Natural killer cell (primary cell): ENCODE data around the gene AHDC1. TPM values are rescaled to one million over a fixed set of nuclear protein-coding genes. Genes with fewer than 3 reads are reported as not detected.

Experiments
- ATAC-seq, 3 donors: fragments of 150-1000 bp in 2 of 3; fragments of 200-7000 bp in 1 of 3; cut with Tn5 transposase; 1 replicate in 1 of 3; 2 replicates in 2 of 3; pipeline ENCODE4 v1.10.0; 2021; ENCODE audit warnings: mild to moderate bottlenecking in 2 of 3, moderate library complexity in 2 of 3
- DNase-seq, 2 donors: peaks; one replicate each; pipeline versions ENCODE4 v3.0.0 to v3.0.0-alpha.2; 2013 to 2021; ENCODE audit warnings: mixed read lengths in 1 of 2
- H3K27ac ChIP-seq: one replicate; pipeline ENCODE4 v1.5.1; 2013; ENCODE audit warnings: mild to moderate bottlenecking, low read length
- H3K27me3 ChIP-seq: one replicate; pipeline ENCODE4 v1.6.1; 2013; ENCODE audit warnings: low read length; ENCODE audit not compliant: control insufficient read depth, insufficient read depth
- H3K36me3 ChIP-seq: one replicate; pipeline ENCODE4 v1.6.1; 2013; ENCODE audit warnings: low read length; ENCODE audit not compliant: control insufficient read depth, insufficient read depth
- H3K4me1 ChIP-seq: one replicate; pipeline ENCODE4 v1.6.1; 2013; ENCODE audit warnings: low read length; ENCODE audit not compliant: control insufficient read depth, insufficient read depth
- H3K4me3 ChIP-seq: one replicate; pipeline ENCODE4 v1.5.1; 2013; ENCODE audit warnings: low read length
- H3K9me3 ChIP-seq: one replicate; pipeline ENCODE4 v1.6.1; 2013; ENCODE audit warnings: low read length; ENCODE audit not compliant: control insufficient read depth, insufficient read depth
- H3K27ac Mint-ChIP-seq, 2 donors: one replicate each; pipeline ENCODE4 v1.8.0; 2022; ENCODE audit warnings: mild to moderate bottlenecking in 2 of 2, mixed read lengths in 2 of 2, moderate library complexity in 1 of 2
- H3K27me3 Mint-ChIP-seq, 2 donors: one replicate each; pipeline ENCODE4 v1.8.0; 2022; ENCODE audit warnings: low read depth in 2 of 2, mixed read lengths in 2 of 2
- H3K36me3 Mint-ChIP-seq: one replicate; pipeline ENCODE4 v1.8.0; 2022; ENCODE audit warnings: mixed read lengths
- H3K4me1 Mint-ChIP-seq, 2 donors: one replicate each; pipeline ENCODE4 v1.8.0; 2022; ENCODE audit warnings: mixed read lengths in 2 of 2
- H3K4me3 Mint-ChIP-seq: one replicate; pipeline ENCODE4 v1.8.0; 2022; ENCODE audit warnings: mild to moderate bottlenecking, moderate library complexity, mixed read lengths
- H3K9me3 Mint-ChIP-seq, 2 donors: one replicate each; pipeline ENCODE4 v1.8.0; 2022; ENCODE audit warnings: mixed read lengths in 2 of 2
- CTCF ChIP-seq: fragments of 200-600 bp; IDR thresholded peaks from one replicate; pipeline ENCODE4 v1.8.0; 2022; ENCODE audit warnings: antibody characterized with exemption
- WGBS: methylation state at CpG from one replicate; pipeline ENCODE4 v1.1.7; 2013; ENCODE audit warnings: missing lambda C conversion rate; ENCODE audit not compliant: insufficient coverage; 5-methylcytosine and 5-hydroxymethylcytosine counted together
- intact Hi-C: fragments of 100-400 bp; cut with micrococcal nuclease; formaldehyde crosslinking; loops from one replicate; pipeline ENCODE4 v1.14.2; 2022
- total RNA-seq, 4 donors: library from RNA; stranded (reverse); fragments of 120-200 nt in 1 of 4; gene quantifications; one replicate each; pipeline versions ENCODE4 v1.2.3 to v1.2.4, GENCODE V29; 2013 to 2022

Gene AHDC1
- total RNA-seq, 3 donors from 2014 or later (not counting 1 experiment from before 2014, with no cell fraction given): 39.6 to 67.0 (median 47.0) TPM

GRCh38 chr1:27588256-27589232, 15.4 kb downstream of the AHDC1 start:
- H3K27ac ChIP-seq: no peak overlapping the region
- no peaks in the 10 kb centered on the region for H3K9me3 ChIP-seq
- intact Hi-C loops: no loop called here
- Mint-ChIP-seq H3K9me3 (no peaks in the 10 kb centered on the region), H3K4me3 (no peak overlapping the region), H3K36me3 (no peaks in the 10 kb centered on the region), H3K27ac (no peak overlapping the region), H3K27me3 (no peaks in the 10 kb centered on the region), H3K4me1 (peaks cover 8 to 11% of the 10 kb centered on the region in 2 donors)
- H3K4me1 ChIP-seq: peaks cover 8% of the 10 kb centered on the region
- H3K27me3 ChIP-seq: no peaks in the 10 kb centered on the region
- no peak overlapping the region for H3K4me3 ChIP-seq
- no peak for DNase-seq
- no peak for TF ChIP-seq CTCF
- H3K36me3 ChIP-seq: peaks cover 8% of the 10 kb centered on the region
- WGBS: 91% methylated on average over 12 of the region's 12 CpGs
- no peak for ATAC-seq

GRCh38 chr1:27585684-27586083, 18.3 kb downstream of the AHDC1 start:
- H3K36me3 ChIP-seq: peaks cover 8% of the 10 kb centered on the region
- Mint-ChIP-seq H3K36me3 (no peaks in the 10 kb centered on the region), H3K4me3 (no peak overlapping the region), H3K27me3 (no peaks in the 10 kb centered on the region), H3K4me1 (peaks cover 27 to 28% of the 10 kb centered on the region in 2 donors), H3K27ac (no peak overlapping the region), H3K9me3 (no peaks in the 10 kb centered on the region)
- no peak for TF ChIP-seq CTCF
- H3K9me3 ChIP-seq: no peaks in the 10 kb centered on the region
- H3K4me1 ChIP-seq: no peaks in the 10 kb centered on the region
- H3K4me3 ChIP-seq: no peak overlapping the region
- H3K27ac ChIP-seq: no peak overlapping the region
- no peaks in the 10 kb centered on the region for H3K27me3 ChIP-seq
- WGBS: 83% methylated on average over 3 of the region's 3 CpGs
- no peak for DNase-seq
- intact Hi-C loops: no loop called here
- no peak for ATAC-seq

- Histone ChIP-seq H3K4me3 (no peak overlapping the region), H3K27me3 (no peaks in the 10 kb centered on the region), H3K36me3 (peaks cover 8% of the 10 kb centered on the region), H3K27ac (no peak overlapping the region), H3K4me1 (peaks cover 6% of the 10 kb centered on the region), H3K9me3 (no peaks in the 10 kb centered on the region)
- no peaks in the 10 kb centered on the region for H3K9me3 Mint-ChIP-seq
- H3K4me1 Mint-ChIP-seq: peaks cover 35 to 39% of the 10 kb centered on the region in 2 donors
- no peak for DNase-seq
- no peak for TF ChIP-seq CTCF
- ATAC-seq: no peak
- H3K27ac Mint-ChIP-seq: no peak overlapping the region
- intact Hi-C loops: no loop called here
- no peaks in the 10 kb centered on the region for H3K27me3 Mint-ChIP-seq
- no peaks in the 10 kb centered on the region for H3K36me3 Mint-ChIP-seq
- H3K4me3 Mint-ChIP-seq: no peak overlapping the region
- WGBS: 75% methylated on average over 3 of the region's 3 CpGs
Measured at GRCh38 chr1:27584453-27584852, 19.5 kb downstream of the AHDC1 start.
